ENCODE data around the gene RPUSD2.

The RPUSD2 gene

GRCh38 chr15:40550341-40551037, 18.6 kb upstream of the RPUSD2 start:
- no peak for DNase-seq (ENCODE audit: low read depth)
- no peak for TF ChIP-seq CTCF (IDR thresholded peaks at IDR 0.05; ENCODE audit: control insufficient read depth, extremely low read depth, insufficient read depth)

GRCh38 chr15:40554161-40554525, 15.0 kb upstream of the RPUSD2 start:
- no peak for DNase-seq (ENCODE audit: low read depth)
- H3K4me3 ChIP-seq (ENCODE audit: low read depth, low read length) = no peak overlapping the region
- no peak for TF ChIP-seq CTCF (IDR thresholded peaks at IDR 0.05; ENCODE audit: control insufficient read depth, extremely low read depth, insufficient read depth)

More at GRCh38 chr15:40550341-40551037, 18.6 kb upstream of the RPUSD2 start:
- H3K4me3 ChIP-seq (ENCODE audit: low read depth, low read length) = no peak overlapping the region

GRCh38 chr15:40555876-40556275, 13.2 kb upstream of the RPUSD2 start:
- no peak for DNase-seq (ENCODE audit: low read depth)
- TF ChIP-seq CTCF (IDR thresholded peaks at IDR 0.05; ENCODE audit: control insufficient read depth, extremely low read depth, insufficient read depth) = no peak
- no peak overlapping the region for H3K4me3 ChIP-seq (ENCODE audit: low read depth, low read length)

GRCh38 chr15:40558952-40559742, 10.0 kb upstream of the RPUSD2 start:
- DNase-seq (ENCODE audit: low read depth) = no peak
- no peak for TF ChIP-seq CTCF (IDR thresholded peaks at IDR 0.05; ENCODE audit: control insufficient read depth, extremely low read depth, insufficient read depth)
- H3K4me3 ChIP-seq (ENCODE audit: low read depth, low read length) = no peak overlapping the region

GRCh38 chr15:40562691-40563090, 6.4 kb upstream of the RPUSD2 start:
- DNase-seq (ENCODE audit: low read depth) = no peak
- TF ChIP-seq CTCF (IDR thresholded peaks at IDR 0.05; ENCODE audit: control insufficient read depth, extremely low read depth, insufficient read depth) = no peak
- no peak overlapping the region for H3K4me3 ChIP-seq (ENCODE audit: low read depth, low read length)

- no peak overlapping the region for H3K4me3 ChIP-seq (ENCODE audit: low read depth, low read length)
- no peak for DNase-seq (ENCODE audit: low read depth)
- no peak for TF ChIP-seq CTCF (IDR thresholded peaks at IDR 0.05; ENCODE audit: control insufficient read depth, extremely low read depth, insufficient read depth)
Measured at GRCh38 chr15:40563426-40563825, 5.7 kb upstream of the RPUSD2 start.

Data from LNCaP clone FGC (cell line).